ENCODE measurements around the gene LYZL6. TPM values are rescaled to one million over a fixed set of nuclear protein-coding genes. Genes with fewer than 3 reads are reported as not detected.

Gene LYZL6
- total RNA-seq, 1 donor from 2014 or later: not detected

- H3K27ac ChIP-seq: no peak overlapping the region
- no peak for TF ChIP-seq CTCF (IDR thresholded peaks at IDR 0.05)
- no peaks in the 10 kb centered on the region for H3K27me3 ChIP-seq
- intact Hi-C loops (cut with DNase I): no loop called here
- no peak overlapping the region for H3K4me3 ChIP-seq
- DNase-seq (no peak), ATAC-seq (no peak)
- no peaks in the 10 kb centered on the region for H3K36me3 ChIP-seq
- no peaks in the 10 kb centered on the region for H3K9me3 ChIP-seq
- H3K4me1 ChIP-seq: peaks cover 6% of the 10 kb centered on the region
Observed at GRCh38 chr17:35982409-35983191, 39.1 kb upstream of the LYZL6 start.

- Histone ChIP-seq H3K27ac (no peak overlapping the region), H3K36me3 (no peaks in the 10 kb centered on the region), H3K4me1 (no peaks in the 10 kb centered on the region), H3K9me3 (no peaks in the 10 kb centered on the region), H3K27me3 (no peaks in the 10 kb centered on the region), H3K4me3 (no peak overlapping the region)
- ATAC-seq: no peak
- intact Hi-C loops (cut with DNase I): no loop called here
- no peak for TF ChIP-seq CTCF (IDR thresholded peaks at IDR 0.05)
- DNase-seq: no peak
Observed at GRCh38 chr17:35981908-35982330, 38.4 kb upstream of the LYZL6 start.

- ATAC-seq (no peak), DNase-seq (no peak)
- Histone ChIP-seq H3K36me3 (no peaks in the 10 kb centered on the region), H3K4me1 (no peaks in the 10 kb centered on the region), H3K27me3 (no peaks in the 10 kb centered on the region), H3K4me3 (no peak within 1 kb of the TSS), H3K9me3 (no peaks in the 10 kb centered on the region), H3K27ac (no peak within 1 kb of the TSS)
- intact Hi-C loops (cut with DNase I): no loop called here
- no peak for TF ChIP-seq CTCF (IDR thresholded peaks at IDR 0.05)
Observed at GRCh38 chr17:35981246-35981645, 37.7 kb upstream of the LYZL6 start, which contains the start of gene CCL16. Gene CCL16 (minus strand): TSS chr17:35981497. CDS start chr17:35981420, 77 bp downstream.

GRCh38 chr17:35978346-35978745 is 34.8 kb upstream of the LYZL6 start:
- intact Hi-C loops (cut with DNase I): no loop called here
- ATAC-seq (no peak), DNase-seq (no peak)
- Histone ChIP-seq H3K9me3 (no peaks in the 10 kb centered on the region), H3K4me3 (no peak overlapping the region), H3K27ac (no peak overlapping the region), H3K27me3 (no peaks in the 10 kb centered on the region), H3K36me3 (no peaks in the 10 kb centered on the region), H3K4me1 (no peaks in the 10 kb centered on the region)
- no peak for TF ChIP-seq CTCF (IDR thresholded peaks at IDR 0.05)

- H3K27ac ChIP-seq: no peak overlapping the region
- H3K4me3 ChIP-seq: no peak overlapping the region
- no peak for TF ChIP-seq CTCF (IDR thresholded peaks at IDR 0.05)
- DNase-seq: no peak
- no peaks in the 10 kb centered on the region for H3K4me1 ChIP-seq
- H3K27me3 ChIP-seq: no peaks in the 10 kb centered on the region
- no peak for ATAC-seq
- intact Hi-C loops (cut with DNase I): no loop called here
- H3K36me3 ChIP-seq: no peaks in the 10 kb centered on the region
- H3K9me3 ChIP-seq: no peaks in the 10 kb centered on the region
Observed at GRCh38 chr17:35977509-35977908, 34.0 kb upstream of the LYZL6 start.

Measured in upper lobe of right lung (tissue), 1 donor.